Islet precursor cell (in vitro differentiated cells): ENCODE results near the gene GRB10.

Experiments
- DNase-seq: peaks from one replicate; pipeline ENCODE4 v3.0.0-alpha.2; 2018

The GRB10 gene

GRCh38 chr7:50782375-50783208 is at the start of gene GRB10:
GRB10 (minus strand) TSS chr7:50782896; CDS start chr7:50732322, 50,574 bp downstream.
- no peak for DNase-seq

GRCh38 chr7:50828801-50829200 is 46.1 kb upstream of the GRB10 start:
- DNase-seq, result peak; percentile 12

GRCh38 chr7:50828116-50828515 is 45.4 kb upstream of the GRB10 start:
- DNase-seq, result no peak

GRCh38 chr7:50827281-50827680 is 44.6 kb upstream of the GRB10 start:
- DNase-seq, result peak; percentile 13

- DNase-seq, result peak; percentile 76
These were observed 43.9 kb upstream of the GRB10 start for GRCh38 chr7:50826371-50827172.

- DNase-seq, result peak; percentile 22
These were observed 42.8 kb upstream of the GRB10 start for GRCh38 chr7:50825465-50825864.

GRCh38 chr7:50824882-50825281 is 42.2 kb upstream of the GRB10 start:
- DNase-seq, result peak; percentile 58

GRCh38 chr7:50822706-50823105 is 40.0 kb upstream of the GRB10 start:
- no peak for DNase-seq

GRCh38 chr7:50822110-50822509 is 39.4 kb upstream of the GRB10 start:
- no peak for DNase-seq

GRCh38 chr7:50821457-50822008 is 38.8 kb upstream of the GRB10 start:
- no peak for DNase-seq

- no peak for DNase-seq
These were observed 35.6 kb upstream of the GRB10 start for GRCh38 chr7:50818324-50818723.

GRCh38 chr7:50817561-50817960 is 34.9 kb upstream of the GRB10 start:
- no peak for DNase-seq

GRCh38 chr7:50815138-50815537 is 32.4 kb upstream of the GRB10 start:
- no peak for DNase-seq

- DNase-seq, result no peak
These were observed 31.5 kb upstream of the GRB10 start for GRCh38 chr7:50814166-50814565.

- DNase-seq, result no peak
These were observed 30.3 kb upstream of the GRB10 start for GRCh38 chr7:50812841-50813475.

GRCh38 chr7:50812094-50812493 is 29.4 kb upstream of the GRB10 start:
- DNase-seq, result no peak

GRCh38 chr7:50808282-50808888 is 25.7 kb upstream of the GRB10 start:
- no peak for DNase-seq

GRCh38 chr7:50807026-50807730 is 24.5 kb upstream of the GRB10 start:
- DNase-seq, result no peak

GRCh38 chr7:50806143-50806542 is 23.4 kb upstream of the GRB10 start:
- DNase-seq, result no peak

- DNase-seq, result no peak
These were observed 22.9 kb upstream of the GRB10 start for GRCh38 chr7:50805447-50806125.
